ENCODE results near the gene PHF13.

The PHF13 gene

GRCh38 chr1:6602669-6603237 lies 10.8 kb upstream of the PHF13 start, which contains the start of gene KLHL21:
TSS of gene KLHL21 (minus strand) at chr1:6602869. CDS start at chr1:6602817, 52 bp downstream.
- peak; percentile 90 to 94 for DNase-seq

- peak; percentile 79 to 80 for DNase-seq
These were observed 10.2 kb upstream of the PHF13 start for GRCh38 chr1:6603238-6603914.

- DNase-seq: no peak
These were observed 9.5 kb upstream of the PHF13 start for GRCh38 chr1:6603915-6604558.

- DNase-seq: no peak
These were observed 730 bp upstream of the PHF13 start for GRCh38 chr1:6612641-6613360.

- peak; percentile 63 to 71 for DNase-seq
These were observed 743 bp downstream of the PHF13 start for GRCh38 chr1:6614019-6614928.

GRCh38 chr1:6614929-6615785 lies 1.6 kb downstream of the PHF13 start:
- DNase-seq: no peak

GRCh38 chr1:6619045-6619444 lies 5.5 kb downstream of the PHF13 start:
- no peak for DNase-seq

- DNase-seq: no peak
These were observed 8.2 kb downstream of the PHF13 start for GRCh38 chr1:6621429-6622391.

GRCh38 chr1:6622396-6623152 lies 9.0 kb downstream of the PHF13 start:
- DNase-seq: no peak

GRCh38 chr1:6623269-6623965 lies 9.9 kb downstream of the PHF13 start:
- no peak for DNase-seq

GRCh38 chr1:6624710-6625583 lies 11.4 kb downstream of the PHF13 start, which contains the start of gene THAP3:
TSS of gene THAP3 (plus strand) at chr1:6624868. CDS start at chr1:6625219, 351 bp downstream.
- DNase-seq: peak; percentile 91 to 92

- DNase-seq: peak; percentile 43 to 45
These were observed 12.1 kb downstream of the PHF13 start for GRCh38 chr1:6625584-6626149.

GRCh38 chr1:6627031-6627430 lies 13.5 kb downstream of the PHF13 start:
- DNase-seq: no peak

GRCh38 chr1:6627841-6628545 lies 14.5 kb downstream of the PHF13 start:
- DNase-seq: no peak

GRCh38 chr1:6628971-6629479 lies 15.5 kb downstream of the PHF13 start:
- no peak for DNase-seq

- DNase-seq: no peak
These were observed 16.5 kb downstream of the PHF13 start for GRCh38 chr1:6630027-6630426.
